SK-N-SH treated with all-trans-retinoic acid at 6 μM for 48 hours (cell line): ENCODE results near the gene RHEX.

Source experiments
- ATAC-seq: fragments of 200-7000 bp; cut with Tn5 transposase; 3 replicates; pipeline ENCODE4 v1.9.1; 2020; ENCODE audit warnings: mild to moderate bottlenecking, moderate library complexity
- ARNTL ChIP-seq: fragments of 450-650 bp; formaldehyde crosslinking; IDR thresholded peaks from 2 replicates; pipeline ENCODE4 v1.5.0; 2020; ENCODE audit warnings: low read depth, mild to moderate bottlenecking, moderate library complexity, borderline replicate concordance
- BACH2 ChIP-seq: fragments of 250-450 bp; sonication (Bioruptor Pico); IDR thresholded peaks from 2 replicates; pipeline ENCODE4 v1.9.0; 2021; ENCODE audit warnings: mild to moderate bottlenecking, borderline replicate concordance
- CSDC2 ChIP-seq: fragments of 250-450 bp; sonication (Bioruptor Pico); IDR thresholded peaks from 2 replicates; pipeline ENCODE4 v1.5.0; 2020; ENCODE audit warnings: mild to moderate bottlenecking, moderate library complexity
- ESRRG ChIP-seq: fragments of 250-450 bp; sonication (Bioruptor Pico); IDR thresholded peaks from 2 replicates; pipeline ENCODE4 v1.6.1; 2021; ENCODE audit warnings: mild to moderate bottlenecking
- GLIS3 ChIP-seq: fragments of 250-450 bp; sonication (Bioruptor Pico); IDR thresholded peaks from 2 replicates; pipeline ENCODE4 v1.5.0; 2020; ENCODE audit warnings: mild to moderate bottlenecking, moderate library complexity
- POU6F1 ChIP-seq: fragments of 250-450 bp; sonication (Bioruptor Pico); IDR thresholded peaks from 2 replicates; pipeline ENCODE4 v1.8.0; 2021; ENCODE audit warnings: low read depth, mild to moderate bottlenecking, moderate library complexity, borderline replicate concordance
- PPARA ChIP-seq: fragments of 250-450 bp; sonication (Bioruptor Pico); IDR thresholded peaks from 2 replicates; pipeline ENCODE4 v1.5.0; 2020; ENCODE audit warnings: mild to moderate bottlenecking, borderline replicate concordance
- RARB ChIP-seq: fragments of 250-450 bp; sonication (Bioruptor Pico); IDR thresholded peaks from 2 replicates; pipeline ENCODE4 v1.8.0; 2021; ENCODE audit warnings: mild to moderate bottlenecking, moderate library complexity
- SNAI2 ChIP-seq: fragments of 250-450 bp; sonication (Bioruptor Pico); IDR thresholded peaks from 2 replicates; pipeline ENCODE4 v1.5.0; 2020; ENCODE audit warnings: mild to moderate bottlenecking, moderate library complexity
- TCF4 ChIP-seq: fragments of 250-450 bp; sonication (Bioruptor Pico); IDR thresholded peaks from 2 replicates; pipeline ENCODE4 v1.8.0; 2021; ENCODE audit warnings: mild to moderate bottlenecking, moderate library complexity, borderline replicate concordance
- TOX ChIP-seq: fragments of 250-450 bp; sonication (Bioruptor Pico); IDR thresholded peaks from 2 replicates; pipeline ENCODE4 v1.8.0; 2021; ENCODE audit warnings: mild to moderate bottlenecking, moderate library complexity, borderline replicate concordance
- TSHZ2 ChIP-seq: fragments of 250-450 bp; sonication (Bioruptor Pico); IDR thresholded peaks from 2 replicates; pipeline ENCODE4 v1.5.0; 2020; ENCODE audit warnings: mild to moderate bottlenecking, moderate library complexity
- ZFP3 ChIP-seq: fragments of 250-450 bp; sonication (Bioruptor Pico); IDR thresholded peaks from 2 replicates; pipeline ENCODE4 v1.5.0; 2020; ENCODE audit warnings: mild to moderate bottlenecking, moderate library complexity
- ZFP30 ChIP-seq: fragments of 450-650 bp; formaldehyde crosslinking; IDR thresholded peaks from 2 replicates; pipeline ENCODE4 v1.5.0; 2022; ENCODE audit warnings: mild to moderate bottlenecking, moderate library complexity
- ZNF565 ChIP-seq: fragments of 450-650 bp; formaldehyde crosslinking; conservative IDR thresholded peaks from 2 replicates; pipeline ENCODE4 v1.5.0; 2020; ENCODE audit warnings: low read depth, mild to moderate bottlenecking, moderate library complexity
- ZNF70 ChIP-seq: fragments of 450-650 bp; formaldehyde crosslinking; IDR thresholded peaks from 2 replicates; pipeline ENCODE4 v1.5.0; 2020; ENCODE audit warnings: mild to moderate bottlenecking, moderate library complexity
- ZNF8 ChIP-seq: fragments of 450-650 bp; formaldehyde crosslinking; IDR thresholded peaks from 2 replicates; pipeline ENCODE4 v1.5.0; 2020; ENCODE audit warnings: mild to moderate bottlenecking, moderate library complexity
- TF ChIP-seq, protein P1 (sequence below): fragments of 250-450 bp; sonication (Bioruptor Pico); IDR thresholded peaks from 2 replicates; pipeline ENCODE4 v1.5.1; 2021; ENCODE audit warnings: mild to moderate bottlenecking, moderate library complexity
- TF ChIP-seq, protein P2 (sequence below): fragments of 250-450 bp; sonication (Bioruptor Pico); IDR thresholded peaks from 2 replicates; pipeline ENCODE4 v1.8.0; 2020; ENCODE audit warnings: mild to moderate bottlenecking, moderate library complexity, borderline replicate concordance
- TF ChIP-seq, protein P3 (sequence below): fragments of 250-450 bp; sonication (Bioruptor Pico); IDR thresholded peaks from 2 replicates; pipeline ENCODE4 v1.5.1; 2020; ENCODE audit warnings: low read depth, mild to moderate bottlenecking, moderate library complexity

Gene RHEX

DNA sequence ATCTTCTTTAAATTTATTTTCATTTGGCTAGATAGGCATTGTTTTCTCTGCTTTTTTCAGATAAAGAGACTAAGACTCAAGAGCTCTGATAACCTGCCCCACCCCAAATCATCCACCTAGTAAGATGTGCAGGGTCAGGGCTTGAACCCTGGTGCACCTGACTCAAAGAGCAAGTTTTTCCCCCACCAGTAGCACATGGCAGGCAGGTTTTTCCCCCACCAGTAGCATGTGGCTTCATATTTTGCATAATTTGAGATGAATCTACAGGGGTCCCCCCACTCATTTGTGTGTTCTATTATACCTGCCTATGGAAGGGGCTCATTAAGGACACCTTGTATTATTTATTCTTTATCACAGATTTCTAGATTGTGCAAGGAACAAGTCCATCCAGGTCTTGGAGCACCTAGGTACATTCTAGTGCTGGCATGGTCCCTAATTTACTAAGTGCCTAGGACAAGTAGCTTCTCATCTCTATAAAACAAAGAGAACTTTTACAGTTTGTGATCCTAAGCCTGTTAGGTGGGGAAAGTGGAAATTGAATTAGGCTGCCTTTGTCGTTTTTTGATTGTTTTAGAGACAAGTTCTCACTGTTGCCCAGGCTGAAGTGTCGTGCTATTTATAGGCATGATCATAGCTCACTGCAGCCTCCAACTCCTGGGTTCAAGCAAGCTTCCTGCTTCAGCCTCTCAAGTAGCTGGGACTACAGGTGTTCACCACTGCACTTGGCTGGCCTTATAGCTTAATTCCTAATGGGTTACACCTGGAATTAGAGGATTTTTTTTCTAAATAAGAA, 16.1 kb upstream of the RHEX start:
- no peak for ATAC-seq
- TF ChIP-seq TSHZ2 (no peak), ZFP30 (CRISPR knock-in tag) (no peak), ESRRG (CRISPR knock-in tag) (no peak)
- TF ChIP-seq, all 23 proteins: peak for 0

GRCh38 chr1:206037581-206037980, 15.4 kb upstream of the RHEX start:
- TF ChIP-seq, protein P1, sequence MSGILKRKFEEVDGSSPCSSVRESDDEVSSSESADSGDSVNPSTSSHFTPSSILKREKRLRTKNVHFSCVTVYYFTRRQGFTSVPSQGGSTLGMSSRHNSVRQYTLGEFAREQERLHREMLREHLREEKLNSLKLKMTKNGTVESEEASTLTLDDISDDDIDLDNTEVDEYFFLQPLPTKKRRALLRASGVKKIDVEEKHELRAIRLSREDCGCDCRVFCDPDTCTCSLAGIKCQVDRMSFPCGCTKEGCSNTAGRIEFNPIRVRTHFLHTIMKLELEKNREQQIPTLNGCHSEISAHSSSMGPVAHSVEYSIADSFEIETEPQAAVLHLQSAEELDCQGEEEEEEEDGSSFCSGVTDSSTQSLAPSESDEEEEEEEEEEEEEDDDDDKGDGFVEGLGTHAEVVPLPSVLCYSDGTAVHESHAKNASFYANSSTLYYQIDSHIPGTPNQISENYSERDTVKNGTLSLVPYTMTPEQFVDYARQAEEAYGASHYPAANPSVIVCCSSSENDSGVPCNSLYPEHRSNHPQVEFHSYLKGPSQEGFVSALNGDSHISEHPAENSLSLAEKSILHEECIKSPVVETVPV (CRISPR knock-in tag), result no peak
- TF ChIP-seq ZNF565 (CRISPR knock-in tag), result no peak
- TF ChIP-seq GLIS3, result no peak
- no peak for TF ChIP-seq ZFP30 (CRISPR knock-in tag)
- no peak for TF ChIP-seq PPARA (CRISPR knock-in tag)
- TF ChIP-seq SNAI2 (CRISPR knock-in tag), result no peak
- TF ChIP-seq ZFP3 (CRISPR knock-in tag), result no peak
- no peak for TF ChIP-seq ZNF70
- no peak for TF ChIP-seq POU6F1
- TF ChIP-seq CSDC2 (CRISPR knock-in tag), result no peak
- TF ChIP-seq, all 23 proteins: peak for 0
- no peak for ATAC-seq

- ATAC-seq, result no peak
- no peak for TF ChIP-seq ESRRG (CRISPR knock-in tag)
- TF ChIP-seq TOX (CRISPR knock-in tag), result no peak
- TF ChIP-seq, protein P2, sequence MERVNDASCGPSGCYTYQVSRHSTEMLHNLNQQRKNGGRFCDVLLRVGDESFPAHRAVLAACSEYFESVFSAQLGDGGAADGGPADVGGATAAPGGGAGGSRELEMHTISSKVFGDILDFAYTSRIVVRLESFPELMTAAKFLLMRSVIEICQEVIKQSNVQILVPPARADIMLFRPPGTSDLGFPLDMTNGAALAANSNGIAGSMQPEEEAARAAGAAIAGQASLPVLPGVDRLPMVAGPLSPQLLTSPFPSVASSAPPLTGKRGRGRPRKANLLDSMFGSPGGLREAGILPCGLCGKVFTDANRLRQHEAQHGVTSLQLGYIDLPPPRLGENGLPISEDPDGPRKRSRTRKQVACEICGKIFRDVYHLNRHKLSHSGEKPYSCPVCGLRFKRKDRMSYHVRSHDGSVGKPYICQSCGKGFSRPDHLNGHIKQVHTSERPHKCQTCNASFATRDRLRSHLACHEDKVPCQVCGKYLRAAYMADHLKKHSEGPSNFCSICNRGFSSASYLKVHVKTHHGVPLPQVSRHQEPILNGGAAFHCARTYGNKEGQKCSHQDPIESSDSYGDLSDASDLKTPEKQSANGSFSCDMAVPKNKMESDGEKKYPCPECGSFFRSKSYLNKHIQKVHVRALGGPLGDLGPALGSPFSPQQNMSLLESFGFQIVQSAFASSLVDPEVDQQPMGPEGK (CRISPR knock-in tag), result no peak
- no peak for TF ChIP-seq BACH2
- no peak for TF ChIP-seq TCF4 (CRISPR knock-in tag)
- no peak for TF ChIP-seq CSDC2 (CRISPR knock-in tag)
- no peak for TF ChIP-seq ZNF565 (CRISPR knock-in tag)
- no peak for TF ChIP-seq ZNF8 (CRISPR knock-in tag)
- no peak for TF ChIP-seq SNAI2 (CRISPR knock-in tag)
- no peak for TF ChIP-seq TSHZ2
- TF ChIP-seq, protein P3, sequence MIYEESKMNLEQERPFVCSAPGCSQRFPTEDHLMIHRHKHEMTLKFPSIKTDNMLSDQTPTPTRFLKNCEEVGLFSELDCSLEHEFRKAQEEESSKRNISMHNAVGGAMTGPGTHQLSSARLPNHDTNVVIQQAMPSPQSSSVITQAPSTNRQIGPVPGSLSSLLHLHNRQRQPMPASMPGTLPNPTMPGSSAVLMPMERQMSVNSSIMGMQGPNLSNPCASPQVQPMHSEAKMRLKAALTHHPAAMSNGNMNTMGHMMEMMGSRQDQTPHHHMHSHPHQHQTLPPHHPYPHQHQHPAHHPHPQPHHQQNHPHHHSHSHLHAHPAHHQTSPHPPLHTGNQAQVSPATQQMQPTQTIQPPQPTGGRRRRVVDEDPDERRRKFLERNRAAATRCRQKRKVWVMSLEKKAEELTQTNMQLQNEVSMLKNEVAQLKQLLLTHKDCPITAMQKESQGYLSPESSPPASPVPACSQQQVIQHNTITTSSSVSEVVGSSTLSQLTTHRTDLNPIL, result no peak
- no peak for TF ChIP-seq ARNTL
- no peak for TF ChIP-seq ZFP30 (CRISPR knock-in tag)
- TF ChIP-seq PPARA (CRISPR knock-in tag), result no peak
- no peak for TF ChIP-seq RARB (CRISPR knock-in tag)
These were observed 13.7 kb upstream of the RHEX start for GRCh38 chr1:206039046-206039973.
